ENCODE results near the gene ZNF664. TPM values are rescaled to one million over a fixed set of nuclear protein-coding genes. Genes with fewer than 3 reads are reported as not detected.

Gene ZNF664
- total and polyA plus RNA-seq, 10 of the 15 experiments (the other 5 are each of a cell fraction or from before 2014, with no cell fraction given), result 1.8 to 65.6 (median 30.8) TPM

DNA sequence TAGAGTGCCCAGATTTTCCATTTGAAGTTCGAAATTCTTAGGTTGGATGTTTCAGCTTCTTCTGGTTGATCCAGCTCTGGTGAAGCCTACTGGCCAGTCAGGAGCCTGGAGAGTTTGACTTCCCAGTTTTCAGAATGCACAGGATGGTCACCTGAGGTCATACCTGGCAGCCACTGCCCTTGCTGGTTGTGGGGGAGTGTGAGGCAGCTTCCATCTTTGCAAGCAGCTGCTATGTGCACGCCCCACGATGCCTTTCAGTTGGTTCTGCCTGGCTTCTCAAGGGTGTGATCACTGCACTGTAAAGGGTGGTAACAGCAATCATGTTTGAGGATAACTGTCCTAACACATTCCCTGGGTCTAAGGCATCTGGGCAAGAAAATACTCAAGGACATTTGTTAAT is 15.8 kb upstream of the ZNF664 start:
- Histone ChIP-seq H3K4me3 (no peak overlapping the region), H2AFZ (ENCODE audit: control insufficient read depth, low read depth, low read length) (no peak overlapping the region), H3K27ac (ENCODE audit: control insufficient read depth, insufficient read depth) (no peak overlapping the region), H3K9ac (ENCODE audit: control insufficient read depth, insufficient read depth, low read length) (no peak overlapping the region), H3K4me2 (ENCODE audit: control insufficient read depth, insufficient read depth) (no peak overlapping the region), H3K79me2 (ENCODE audit: control insufficient read depth, insufficient read depth, low read length) (no peaks in the 10 kb centered on the region), H4K20me1 (ENCODE audit: control insufficient read depth, insufficient read depth) (no peaks in the 10 kb centered on the region), H3K4me1 (ENCODE audit: control insufficient read depth, insufficient read depth, low read length) (no peaks in the 10 kb centered on the region), H3K27me3 (replicated peaks in 1 of 2; ENCODE audit: control insufficient read depth in 2 of 2, insufficient read depth in 2 of 2, low read length in 1 of 2) (no peaks in the 10 kb centered on the region), H3K36me3 (ENCODE audit: control insufficient read depth in 2 of 2, insufficient read depth in 2 of 2, low read length in 1 of 2) (no peaks in the 10 kb centered on the region), H3K9me3 (replicated peaks; ENCODE audit: control insufficient read depth, insufficient read depth, low read length) (no peaks in the 10 kb centered on the region)
- 50% methylated on average over 3 of the region's 3 CpGs for WGBS (ENCODE audit: insufficient coverage, insufficient replicate concordance, low lambda C conversion rate, missing lambda C conversion rate)
- BruUV-seq (replicated peaks), result no TSS peak
- CTCF ChIA-PET, result no interaction called here
- SMC1A ChIA-PET (ENCODE audit: uncharacterized antibody, unreplicated experiment), result interaction anchor here (1.5 to 1.9 kb wide), 2 partner anchors 8 to 13 kb away, joined by 4 to 5 read pairs; no protein-coding TSS in a partner anchor
- POLR2A ChIA-PET, result interaction anchor here (0.6 kb wide), 2 partner anchors 20 to 36 kb away, joined by 4 to 6 read pairs; no protein-coding TSS in a partner anchor
- no peak for ATAC-seq
- intact Hi-C loops (cut with micrococcal nuclease; ENCODE audit: unreplicated experiment), result no loop called here
- RAD21 ChIA-PET (ENCODE audit: unreplicated experiment), result no interaction called here
- in situ Hi-C loops (cut with MboI), result no loop called here
- no peak for TF ChIP-seq CHD1 (IDR thresholded peaks at IDR 0.05; ENCODE audit: low read depth, low read length)
- TF ChIP-seq ZSCAN29 (IDR thresholded peaks at IDR 0.05), result no peak
- no peak for TF ChIP-seq MTA3 (IDR thresholded peaks at IDR 0.05; ENCODE audit: borderline replicate concordance, low read length)
- TF ChIP-seq, protein P1, sequence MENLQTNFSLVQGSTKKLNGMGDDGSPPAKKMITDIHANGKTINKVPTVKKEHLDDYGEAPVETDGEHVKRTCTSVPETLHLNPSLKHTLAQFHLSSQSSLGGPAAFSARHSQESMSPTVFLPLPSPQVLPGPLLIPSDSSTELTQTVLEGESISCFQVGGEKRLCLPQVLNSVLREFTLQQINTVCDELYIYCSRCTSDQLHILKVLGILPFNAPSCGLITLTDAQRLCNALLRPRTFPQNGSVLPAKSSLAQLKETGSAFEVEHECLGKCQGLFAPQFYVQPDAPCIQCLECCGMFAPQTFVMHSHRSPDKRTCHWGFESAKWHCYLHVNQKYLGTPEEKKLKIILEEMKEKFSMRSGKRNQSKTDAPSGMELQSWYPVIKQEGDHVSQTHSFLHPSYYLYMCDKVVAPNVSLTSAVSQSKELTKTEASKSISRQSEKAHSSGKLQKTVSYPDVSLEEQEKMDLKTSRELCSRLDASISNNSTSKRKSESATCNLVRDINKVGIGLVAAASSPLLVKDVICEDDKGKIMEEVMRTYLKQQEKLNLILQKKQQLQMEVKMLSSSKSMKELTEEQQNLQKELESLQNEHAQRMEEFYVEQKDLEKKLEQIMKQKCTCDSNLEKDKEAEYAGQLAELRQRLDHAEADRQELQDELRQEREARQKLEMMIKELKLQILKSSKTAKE (IDR thresholded peaks at IDR 0.05; ENCODE audit: low read depth, poor library complexity, severe bottlenecking), result no peak
- TF ChIP-seq EED (IDR thresholded peaks at IDR 0.05; ENCODE audit: low read depth), result no peak
- no peak for TF ChIP-seq GATAD2B (conservative IDR thresholded peaks at IDR 0.05; ENCODE audit: low read depth)
- TF ChIP-seq JUND (IDR thresholded peaks at IDR 0.05; ENCODE audit: low read depth, low read length), result no peak
- TF ChIP-seq ZZZ3 (IDR thresholded peaks at IDR 0.05; ENCODE audit: control insufficient read depth, insufficient read length, low read depth), result no peak
- TF ChIP-seq, protein P2, sequence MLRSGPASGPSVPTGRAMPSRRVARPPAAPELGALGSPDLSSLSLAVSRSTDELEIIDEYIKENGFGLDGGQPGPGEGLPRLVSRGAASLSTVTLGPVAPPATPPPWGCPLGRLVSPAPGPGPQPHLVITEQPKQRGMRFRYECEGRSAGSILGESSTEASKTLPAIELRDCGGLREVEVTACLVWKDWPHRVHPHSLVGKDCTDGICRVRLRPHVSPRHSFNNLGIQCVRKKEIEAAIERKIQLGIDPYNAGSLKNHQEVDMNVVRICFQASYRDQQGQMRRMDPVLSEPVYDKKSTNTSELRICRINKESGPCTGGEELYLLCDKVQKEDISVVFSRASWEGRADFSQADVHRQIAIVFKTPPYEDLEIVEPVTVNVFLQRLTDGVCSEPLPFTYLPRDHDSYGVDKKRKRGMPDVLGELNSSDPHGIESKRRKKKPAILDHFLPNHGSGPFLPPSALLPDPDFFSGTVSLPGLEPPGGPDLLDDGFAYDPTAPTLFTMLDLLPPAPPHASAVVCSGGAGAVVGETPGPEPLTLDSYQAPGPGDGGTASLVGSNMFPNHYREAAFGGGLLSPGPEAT (IDR thresholded peaks at IDR 0.05; ENCODE audit: low read depth), result no peak
- TF ChIP-seq, protein P3, sequence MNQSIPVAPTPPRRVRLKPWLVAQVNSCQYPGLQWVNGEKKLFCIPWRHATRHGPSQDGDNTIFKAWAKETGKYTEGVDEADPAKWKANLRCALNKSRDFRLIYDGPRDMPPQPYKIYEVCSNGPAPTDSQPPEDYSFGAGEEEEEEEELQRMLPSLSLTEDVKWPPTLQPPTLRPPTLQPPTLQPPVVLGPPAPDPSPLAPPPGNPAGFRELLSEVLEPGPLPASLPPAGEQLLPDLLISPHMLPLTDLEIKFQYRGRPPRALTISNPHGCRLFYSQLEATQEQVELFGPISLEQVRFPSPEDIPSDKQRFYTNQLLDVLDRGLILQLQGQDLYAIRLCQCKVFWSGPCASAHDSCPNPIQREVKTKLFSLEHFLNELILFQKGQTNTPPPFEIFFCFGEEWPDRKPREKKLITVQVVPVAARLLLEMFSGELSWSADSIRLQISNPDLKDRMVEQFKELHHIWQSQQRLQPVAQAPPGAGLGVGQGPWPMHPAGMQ (IDR thresholded peaks at IDR 0.05; ENCODE audit: borderline replicate concordance), result no peak
- FAIRE-seq, result no peak
- DNase-seq (ENCODE audit: low read depth, low spot score), result no peak

Data from GM12878 (cell line).